Liver (tissue), 3 donors: ENCODE results near the gene TNP2.

Experiments
- ATF3 ChIP-seq: IDR thresholded peaks from 2 replicates; pipeline ENCODE4 v1.6.1; 2016; ENCODE audit warnings: antibody characterized with exemption
- CTCF ChIP-seq: fragments of 150-350 bp; IDR thresholded peaks from 2 replicates; pipeline ENCODE4 v1.5.1; 2017; ENCODE audit warnings: improper control_type of control experiment, low read depth, low read length; ENCODE audit not compliant: missing input control
- JUND ChIP-seq, 2 donors: IDR thresholded peaks; 2 replicates each; pipeline ENCODE4 v1.6.1; 2016; ENCODE audit warnings: antibody characterized with exemption in 2 of 2
- RAD21 ChIP-seq, 2 donors: IDR thresholded peaks; 2 replicates each; pipeline ENCODE4 v1.6.1; 2016; ENCODE audit warnings: antibody characterized with exemption in 2 of 2, mild to moderate bottlenecking in 2 of 2
- SP1 ChIP-seq: IDR thresholded peaks from 2 replicates; pipeline ENCODE4 v1.6.1; 2018; ENCODE audit warnings: antibody characterized with exemption, mild to moderate bottlenecking
- TF ChIP-seq, protein P1 (sequence below): IDR thresholded peaks from 2 replicates; pipeline ENCODE4 v1.6.1; 2016; ENCODE audit warnings: antibody characterized with exemption, mild to moderate bottlenecking
- donor health status: healthy.
- donor health status: healthy.

- TF ChIP-seq RAD21 (IDR thresholded peaks at IDR 0.05), result peak; percentile 45 to 57
- TF ChIP-seq CTCF, result no peak
- peak; percentile 48 to 59 for TF ChIP-seq JUND (IDR thresholded peaks at IDR 0.05)
- TF ChIP-seq SP1, result peak; percentile 93
- no peak for TF ChIP-seq ATF3
- TF ChIP-seq, protein P1, sequence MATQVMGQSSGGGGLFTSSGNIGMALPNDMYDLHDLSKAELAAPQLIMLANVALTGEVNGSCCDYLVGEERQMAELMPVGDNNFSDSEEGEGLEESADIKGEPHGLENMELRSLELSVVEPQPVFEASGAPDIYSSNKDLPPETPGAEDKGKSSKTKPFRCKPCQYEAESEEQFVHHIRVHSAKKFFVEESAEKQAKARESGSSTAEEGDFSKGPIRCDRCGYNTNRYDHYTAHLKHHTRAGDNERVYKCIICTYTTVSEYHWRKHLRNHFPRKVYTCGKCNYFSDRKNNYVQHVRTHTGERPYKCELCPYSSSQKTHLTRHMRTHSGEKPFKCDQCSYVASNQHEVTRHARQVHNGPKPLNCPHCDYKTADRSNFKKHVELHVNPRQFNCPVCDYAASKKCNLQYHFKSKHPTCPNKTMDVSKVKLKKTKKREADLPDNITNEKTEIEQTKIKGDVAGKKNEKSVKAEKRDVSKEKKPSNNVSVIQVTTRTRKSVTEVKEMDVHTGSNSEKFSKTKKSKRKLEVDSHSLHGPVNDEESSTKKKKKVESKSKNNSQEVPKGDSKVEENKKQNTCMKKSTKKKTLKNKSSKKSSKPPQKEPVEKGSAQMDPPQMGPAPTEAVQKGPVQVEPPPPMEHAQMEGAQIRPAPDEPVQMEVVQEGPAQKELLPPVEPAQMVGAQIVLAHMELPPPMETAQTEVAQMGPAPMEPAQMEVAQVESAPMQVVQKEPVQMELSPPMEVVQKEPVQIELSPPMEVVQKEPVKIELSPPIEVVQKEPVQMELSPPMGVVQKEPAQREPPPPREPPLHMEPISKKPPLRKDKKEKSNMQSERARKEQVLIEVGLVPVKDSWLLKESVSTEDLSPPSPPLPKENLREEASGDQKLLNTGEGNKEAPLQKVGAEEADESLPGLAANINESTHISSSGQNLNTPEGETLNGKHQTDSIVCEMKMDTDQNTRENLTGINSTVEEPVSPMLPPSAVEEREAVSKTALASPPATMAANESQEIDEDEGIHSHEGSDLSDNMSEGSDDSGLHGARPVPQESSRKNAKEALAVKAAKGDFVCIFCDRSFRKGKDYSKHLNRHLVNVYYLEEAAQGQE, result peak; percentile 36
These were observed 10.3 kb downstream of the TNP2 start for GRCh38 chr16:11258553-11259492.
